ENCODE measurements around the gene ERP44.

DNA sequence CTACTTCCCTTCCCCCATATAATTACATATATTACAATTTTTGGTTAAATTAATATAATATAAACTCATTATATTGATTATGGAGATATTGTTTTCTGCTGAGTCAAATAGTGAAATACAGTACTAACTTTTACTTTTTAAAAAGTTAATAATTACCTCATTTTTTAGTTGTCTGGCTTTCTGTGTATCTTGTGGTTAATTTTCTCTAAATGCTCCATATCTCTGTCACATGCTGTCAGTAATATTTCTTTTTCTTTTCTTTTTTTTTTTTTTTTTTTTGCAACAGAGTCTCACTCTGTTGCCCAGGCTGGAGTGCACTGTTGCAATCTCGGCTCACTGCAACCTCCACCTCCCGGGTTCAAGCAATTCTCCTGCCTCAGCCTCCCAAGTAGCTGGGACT, 169.1 kb downstream of the ERP44 start:
- TF ChIP-seq, protein P1, sequence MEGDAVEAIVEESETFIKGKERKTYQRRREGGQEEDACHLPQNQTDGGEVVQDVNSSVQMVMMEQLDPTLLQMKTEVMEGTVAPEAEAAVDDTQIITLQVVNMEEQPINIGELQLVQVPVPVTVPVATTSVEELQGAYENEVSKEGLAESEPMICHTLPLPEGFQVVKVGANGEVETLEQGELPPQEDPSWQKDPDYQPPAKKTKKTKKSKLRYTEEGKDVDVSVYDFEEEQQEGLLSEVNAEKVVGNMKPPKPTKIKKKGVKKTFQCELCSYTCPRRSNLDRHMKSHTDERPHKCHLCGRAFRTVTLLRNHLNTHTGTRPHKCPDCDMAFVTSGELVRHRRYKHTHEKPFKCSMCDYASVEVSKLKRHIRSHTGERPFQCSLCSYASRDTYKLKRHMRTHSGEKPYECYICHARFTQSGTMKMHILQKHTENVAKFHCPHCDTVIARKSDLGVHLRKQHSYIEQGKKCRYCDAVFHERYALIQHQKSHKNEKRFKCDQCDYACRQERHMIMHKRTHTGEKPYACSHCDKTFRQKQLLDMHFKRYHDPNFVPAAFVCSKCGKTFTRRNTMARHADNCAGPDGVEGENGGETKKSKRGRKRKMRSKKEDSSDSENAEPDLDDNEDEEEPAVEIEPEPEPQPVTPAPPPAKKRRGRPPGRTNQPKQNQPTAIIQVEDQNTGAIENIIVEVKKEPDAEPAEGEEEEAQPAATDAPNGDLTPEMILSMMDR (IDR thresholded peaks at IDR 0.05) = no peak
- no peak for TF ChIP-seq POLR2A (IDR thresholded peaks at IDR 0.05)
